ENCODE measurements around the gene POLD4. TPM values are rescaled to one million over a fixed set of nuclear protein-coding genes. Genes with fewer than 3 reads are reported as not detected.
"Not testable (repeated sequence)": the region's sequence is repeated elsewhere in the genome, so short reads cannot be mapped to it uniquely, and the experiment has no call there.

The POLD4 gene
- polyA plus RNA-seq, 1 donor = 112 TPM

DNA sequence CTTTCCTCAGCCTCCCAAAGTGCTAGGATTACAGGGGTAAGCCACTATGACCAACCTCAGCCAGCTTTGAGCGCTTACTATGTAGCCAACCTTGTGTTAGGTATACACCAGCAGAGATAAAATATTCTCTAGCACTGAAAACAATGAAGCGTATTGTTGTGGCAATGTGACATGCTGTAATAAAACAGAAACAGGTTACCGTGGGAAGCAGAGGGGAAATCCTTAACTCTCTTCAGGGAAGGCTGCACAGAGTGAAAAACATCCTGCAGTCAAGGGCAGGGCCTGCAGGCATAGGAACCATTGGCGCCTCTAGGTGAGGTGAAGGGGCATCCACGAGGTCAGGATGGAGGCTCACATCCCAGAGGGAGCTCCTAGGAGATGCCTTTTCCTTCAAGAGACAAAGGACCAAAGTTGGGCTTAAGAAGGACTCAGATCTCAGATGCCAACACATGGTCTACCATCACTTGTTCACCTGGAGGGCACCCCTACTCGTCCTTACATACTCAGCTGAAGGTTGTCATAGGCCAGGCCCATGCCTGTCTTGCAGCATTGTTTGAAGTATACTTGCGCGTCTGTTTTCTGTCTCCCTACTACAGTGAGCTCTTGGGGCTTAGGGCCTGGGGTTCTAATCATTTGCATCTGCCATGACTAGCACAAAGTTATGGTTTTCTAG, 8.0 kb downstream of the POLD4 start:
- no peaks in the 10 kb centered on the region for H3K36me3 ChIP-seq (ENCODE audit: control insufficient read depth, insufficient read depth, low read length)
- no CpG with 5 or more reads among the region's 8 CpGs for WGBS (ENCODE audit: insufficient coverage, low lambda C conversion rate)
- no peaks in the 10 kb centered on the region for H3K9me3 ChIP-seq (ENCODE audit: control insufficient read depth, low read depth, low read length)
- H3K27ac ChIP-seq (ENCODE audit: low read length) = peak overlapping the region; percentile 72
- H3K27me3 ChIP-seq (ENCODE audit: control insufficient read depth, insufficient read depth, low read length) = no peaks in the 10 kb centered on the region
- no peak overlapping the region for H3K4me3 ChIP-seq (ENCODE audit: low read length)
- peaks cover 44% of the 10 kb centered on the region for H3K4me1 ChIP-seq (ENCODE audit: control insufficient read depth, insufficient read depth, low read length)
- peak in 1 of 2 donors; percentile 70 for DNase-seq

DNA sequence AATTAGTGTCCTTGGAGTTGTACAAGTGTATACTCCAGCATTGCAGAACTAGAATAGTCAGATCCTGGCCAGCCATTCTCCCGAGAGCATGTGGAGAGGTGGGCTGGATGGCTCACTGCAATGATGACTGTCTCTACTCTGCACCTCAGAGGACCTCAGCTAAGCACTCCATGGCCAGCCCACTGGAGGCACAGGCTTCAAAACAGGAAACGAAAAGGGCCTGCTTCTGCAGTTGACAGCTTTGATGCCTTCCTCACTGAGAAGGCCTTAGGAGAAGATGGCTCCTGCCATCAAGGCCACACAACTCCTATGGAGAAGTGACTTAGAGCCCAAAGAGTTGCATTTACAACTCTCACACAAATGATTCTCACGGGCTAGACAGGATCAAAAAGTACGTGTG, 9.1 kb downstream of the POLD4 start:
- no peak overlapping the region for H3K27ac ChIP-seq (ENCODE audit: low read length)
- no CpG with 5 or more reads among the region's 4 CpGs for WGBS (ENCODE audit: insufficient coverage, low lambda C conversion rate)

DNA sequence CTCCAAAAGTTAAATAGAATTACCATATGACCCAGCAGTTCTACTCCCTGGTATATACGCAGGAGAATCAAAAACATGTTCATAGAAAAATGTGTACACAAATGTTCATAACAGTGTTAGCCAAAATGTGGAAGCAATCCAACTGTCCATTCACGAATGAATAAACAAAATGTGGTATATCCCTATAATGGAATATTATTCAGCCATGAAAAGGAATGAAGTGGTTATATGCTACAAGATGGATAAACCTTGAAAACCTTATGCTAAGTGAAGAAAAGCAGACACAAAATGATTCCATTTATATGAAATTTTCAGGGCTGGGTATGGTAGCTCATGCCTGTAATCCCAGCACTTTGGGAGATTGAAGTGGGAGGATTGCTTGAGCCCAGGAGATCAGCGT, 16.1 kb downstream of the POLD4 start:
- H3K9me3 ChIP-seq (ENCODE audit: control insufficient read depth, low read depth, low read length) = no peaks in the 10 kb centered on the region
- H3K4me1 ChIP-seq (ENCODE audit: control insufficient read depth, insufficient read depth, low read length) = no peaks in the 10 kb centered on the region
- 100% methylated on average over 1 of the region's 3 CpGs for WGBS (ENCODE audit: insufficient coverage, low lambda C conversion rate)
- H3K4me3 ChIP-seq (ENCODE audit: low read length) = no peak overlapping the region
- DNase-seq = no peak
- no peak overlapping the region for H3K27ac ChIP-seq (ENCODE audit: low read length)
- no peaks in the 10 kb centered on the region for H3K36me3 ChIP-seq (ENCODE audit: control insufficient read depth, insufficient read depth, low read length)
- H3K27me3 ChIP-seq (ENCODE audit: control insufficient read depth, insufficient read depth, low read length) = no peaks in the 10 kb centered on the region

More for the DNA sequence above, 9.1 kb downstream of the POLD4 start:
- no peak for DNase-seq
- Histone ChIP-seq H3K9me3 (ENCODE audit: control insufficient read depth, low read depth, low read length) (no peaks in the 10 kb centered on the region), H3K4me3 (ENCODE audit: low read length) (no peak overlapping the region), H3K4me1 (ENCODE audit: control insufficient read depth, insufficient read depth, low read length) (peaks cover 37% of the 10 kb centered on the region), H3K27me3 (ENCODE audit: control insufficient read depth, insufficient read depth, low read length) (no peaks in the 10 kb centered on the region), H3K36me3 (ENCODE audit: control insufficient read depth, insufficient read depth, low read length) (no peaks in the 10 kb centered on the region)

DNA sequence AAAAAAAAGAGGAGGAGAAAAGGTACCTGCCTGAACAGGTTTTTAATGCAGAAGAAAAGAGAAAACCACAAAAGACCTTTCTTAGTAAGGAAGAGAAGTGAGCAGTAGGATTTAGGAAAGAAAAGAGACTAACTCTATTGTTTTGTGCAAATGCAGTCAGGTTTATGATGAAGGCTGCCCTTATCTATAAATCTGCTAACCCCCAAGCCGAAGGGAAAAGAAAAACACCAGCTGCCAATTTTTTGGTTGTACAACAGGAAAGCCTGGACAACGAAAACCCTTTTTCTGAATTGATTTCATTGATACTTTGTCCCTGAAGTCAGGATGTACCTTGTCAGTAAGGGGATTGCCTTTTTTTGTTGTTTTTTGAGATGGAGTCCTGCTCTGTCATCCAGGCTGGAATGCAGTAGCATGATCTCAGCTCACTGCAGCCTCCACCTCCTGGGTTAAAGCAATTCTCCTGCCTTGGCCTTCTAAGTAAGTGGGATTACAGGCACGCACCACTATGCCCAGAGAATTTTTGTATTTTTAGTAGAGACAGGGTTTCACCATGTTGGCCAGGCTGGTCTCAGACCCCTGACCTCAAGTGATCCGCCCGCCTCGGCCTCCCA, 21.2 kb downstream of the POLD4 start:
- H3K4me1 ChIP-seq (ENCODE audit: control insufficient read depth, insufficient read depth, low read length) = no peaks in the 10 kb centered on the region
- H3K4me3 ChIP-seq (ENCODE audit: low read length) = no peak overlapping the region
- no CpG with 5 or more reads among the region's 6 CpGs for WGBS (ENCODE audit: insufficient coverage, low lambda C conversion rate)
- no peak for DNase-seq
- H3K27me3 ChIP-seq (ENCODE audit: control insufficient read depth, insufficient read depth, low read length) = no peaks in the 10 kb centered on the region
- H3K27ac ChIP-seq (ENCODE audit: low read length) = no peak overlapping the region
- no peaks in the 10 kb centered on the region for H3K9me3 ChIP-seq (ENCODE audit: control insufficient read depth, low read depth, low read length)
- peaks cover 2% of the 10 kb centered on the region for H3K36me3 ChIP-seq (ENCODE audit: control insufficient read depth, insufficient read depth, low read length)

GRCh38 chr11:67323526-67323925, 29.8 kb downstream of the POLD4 start:
- H3K4me3 ChIP-seq (ENCODE audit: low read length) = no peak overlapping the region
- H3K27ac ChIP-seq (ENCODE audit: low read length) = no peak overlapping the region
- 17% methylated on average over 1 of the region's 7 CpGs for WGBS (ENCODE audit: insufficient coverage, low lambda C conversion rate)
- DNase-seq = peak in 1 of 2 donors; percentile 58
- no peaks in the 10 kb centered on the region for H3K9me3 ChIP-seq (ENCODE audit: control insufficient read depth, low read depth, low read length)
- H3K27me3 ChIP-seq (ENCODE audit: control insufficient read depth, insufficient read depth, low read length) = no peaks in the 10 kb centered on the region
- H3K36me3 ChIP-seq (ENCODE audit: control insufficient read depth, insufficient read depth, low read length) = no peaks in the 10 kb centered on the region
- peaks cover 4% of the 10 kb centered on the region for H3K4me1 ChIP-seq (ENCODE audit: control insufficient read depth, insufficient read depth, low read length)

DNA sequence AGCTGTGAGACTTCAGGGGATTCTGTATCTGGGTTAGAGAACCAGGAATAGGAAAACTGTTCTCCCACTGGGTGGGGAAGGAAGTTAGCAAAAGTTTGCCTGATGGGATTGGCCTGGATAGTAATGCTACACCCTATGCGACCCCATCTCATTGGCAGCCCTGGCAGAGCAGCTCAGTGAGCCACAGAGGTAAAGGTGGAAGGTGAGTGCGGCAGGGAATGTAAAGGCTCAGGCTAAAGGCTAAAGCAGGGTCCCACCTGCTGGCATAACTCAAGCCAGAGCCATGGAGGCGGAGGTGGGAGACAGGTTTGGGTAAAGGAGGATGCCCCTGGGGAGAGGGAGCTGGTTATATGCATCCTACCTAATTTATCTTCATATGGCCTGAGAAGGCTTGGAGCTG, 31.3 kb downstream of the POLD4 start:
- Histone ChIP-seq H3K4me3 (ENCODE audit: low read length) (no peak overlapping the region), H3K4me1 (ENCODE audit: control insufficient read depth, insufficient read depth, low read length) (peaks cover 7% of the 10 kb centered on the region)
- no CpG with 5 or more reads among the region's 3 CpGs for WGBS (ENCODE audit: insufficient coverage, low lambda C conversion rate)

DNA sequence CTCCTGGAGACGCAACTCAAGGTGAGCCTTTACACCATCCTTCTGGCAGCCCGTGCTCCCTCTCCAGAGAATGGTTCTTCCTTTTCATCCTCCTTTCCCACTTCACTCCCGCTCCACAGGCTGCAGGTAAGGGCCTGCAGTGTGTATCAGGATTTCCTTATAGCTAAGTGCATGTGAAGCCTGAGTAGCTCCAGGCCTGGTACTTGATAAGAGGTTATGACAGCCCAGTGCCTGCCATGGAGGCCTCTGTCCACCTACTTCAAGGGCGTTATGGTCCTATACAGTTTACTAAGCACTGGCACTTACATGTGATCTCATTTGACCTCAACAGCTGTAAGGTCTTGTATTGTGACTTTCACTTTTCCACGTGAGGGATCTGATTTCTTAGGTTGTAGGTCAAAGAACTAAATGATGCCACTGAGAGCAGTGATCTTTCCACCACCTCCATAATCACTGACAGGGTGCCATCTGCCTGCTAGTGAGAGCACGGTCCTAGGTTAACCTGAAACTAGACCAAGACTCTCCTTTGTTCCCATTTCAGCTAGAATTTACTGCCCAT, 32.0 kb downstream of the POLD4 start:
- Histone ChIP-seq H3K4me1 (ENCODE audit: control insufficient read depth, insufficient read depth, low read length) (peaks cover 7% of the 10 kb centered on the region), H3K36me3 (ENCODE audit: control insufficient read depth, insufficient read depth, low read length) (no peaks in the 10 kb centered on the region), H3K9me3 (ENCODE audit: control insufficient read depth, low read depth, low read length) (no peaks in the 10 kb centered on the region), H3K4me3 (ENCODE audit: low read length) (no peak overlapping the region), H3K27ac (ENCODE audit: low read length) (no peak overlapping the region), H3K27me3 (ENCODE audit: control insufficient read depth, insufficient read depth, low read length) (no peaks in the 10 kb centered on the region)
- DNase-seq = peak in 1 of 2 donors; percentile 31
- no CpG with 5 or more reads among the region's 6 CpGs for WGBS (ENCODE audit: insufficient coverage, low lambda C conversion rate)

More for the DNA sequence above, 31.3 kb downstream of the POLD4 start:
- Histone ChIP-seq H3K27ac (ENCODE audit: low read length) (no peak overlapping the region), H3K36me3 (ENCODE audit: control insufficient read depth, insufficient read depth, low read length) (no peaks in the 10 kb centered on the region), H3K27me3 (ENCODE audit: control insufficient read depth, insufficient read depth, low read length) (no peaks in the 10 kb centered on the region), H3K9me3 (ENCODE audit: control insufficient read depth, low read depth, low read length) (no peaks in the 10 kb centered on the region)
- DNase-seq = no peak

- Histone ChIP-seq H3K27me3 (ENCODE audit: control insufficient read depth, insufficient read depth, low read length) (no peaks in the 10 kb centered on the region), H3K4me3 (ENCODE audit: low read length) (no peak overlapping the region), H3K36me3 (ENCODE audit: control insufficient read depth, insufficient read depth, low read length) (no peaks in the 10 kb centered on the region), H3K4me1 (ENCODE audit: control insufficient read depth, insufficient read depth, low read length) (peaks cover 7% of the 10 kb centered on the region), H3K9me3 (ENCODE audit: control insufficient read depth, low read depth, low read length) (no peaks in the 10 kb centered on the region), H3K27ac (ENCODE audit: low read length) (no peak overlapping the region)
- WGBS (ENCODE audit: insufficient coverage, low lambda C conversion rate) = no CpG with 5 or more reads among the region's 2 CpGs
- DNase-seq = no peak
Measured at GRCh38 chr11:67320691-67321090, 32.7 kb downstream of the POLD4 start.

GRCh38 chr11:67320011-67320410, 33.3 kb downstream of the POLD4 start:
- no peaks in the 10 kb centered on the region for H3K9me3 ChIP-seq (ENCODE audit: control insufficient read depth, low read depth, low read length)
- DNase-seq = no peak
- H3K4me1 ChIP-seq (ENCODE audit: control insufficient read depth, insufficient read depth, low read length) = peaks cover 7% of the 10 kb centered on the region
- no peak overlapping the region for H3K4me3 ChIP-seq (ENCODE audit: low read length)
- H3K27ac ChIP-seq (ENCODE audit: low read length) = no peak overlapping the region
- no peaks in the 10 kb centered on the region for H3K27me3 ChIP-seq (ENCODE audit: control insufficient read depth, insufficient read depth, low read length)
- no peaks in the 10 kb centered on the region for H3K36me3 ChIP-seq (ENCODE audit: control insufficient read depth, insufficient read depth, low read length)
- WGBS (ENCODE audit: insufficient coverage, low lambda C conversion rate) = no CpG with 5 or more reads among the region's 3 CpGs

- not testable (repeated sequence) for DNase-seq; H3K9me3 ChIP-seq (ENCODE audit: control insufficient read depth, low read depth, low read length); H3K36me3 ChIP-seq (ENCODE audit: control insufficient read depth, insufficient read depth, low read length); H3K27ac ChIP-seq (ENCODE audit: low read length); H3K27me3 ChIP-seq (ENCODE audit: control insufficient read depth, insufficient read depth, low read length); H3K4me1 ChIP-seq (ENCODE audit: control insufficient read depth, insufficient read depth, low read length); H3K4me3 ChIP-seq (ENCODE audit: low read length)
- 60% methylated on average over 1 of the region's 12 CpGs for WGBS (ENCODE audit: insufficient coverage, low lambda C conversion rate)
Measured at GRCh38 chr11:67318876-67319275, 34.5 kb downstream of the POLD4 start.

Measured in large intestine (tissue), 3 donors.